CD4-positive, alpha-beta memory T cell (primary cell): ENCODE measurements around the gene SHC2. TPM values are rescaled to one million over a fixed set of nuclear protein-coding genes. Genes with fewer than 3 reads are reported as not detected.

ENCODE experiments used
- CTCF ChIA-PET: fragments of 350-600 bp; sonication (Branson Sonifier 250); formaldehyde crosslinking; loops from one replicate; lab custom pipeline; 2021; ENCODE audit warnings: inconsistent platforms; ENCODE audit not compliant: partially characterized antibody; lab: Charles Lee
- POLR2A ChIA-PET: fragments of 350-600 bp; sonication (Branson Sonifier 250); formaldehyde crosslinking; loops from one replicate; lab custom pipeline; 2021; ENCODE audit not compliant: partially characterized antibody; lab: Charles Lee
- DNase-seq, 5 donors: peaks; one replicate each; pipeline versions ENCODE4 v3.0.0 to v3.0.0-alpha.2; 2020 to 2022; ENCODE audit warnings: mixed read lengths in 1 of 5
- H3K27ac ChIP-seq: one replicate; pipeline ENCODE4 v1.7.0; 2013; ENCODE audit warnings: low read depth, low read length
- H3K27me3 ChIP-seq: 2 replicates; pipeline ENCODE4 v1.7.0; 2013; ENCODE audit warnings: mild to moderate bottlenecking, low read length, moderate library complexity; ENCODE audit not compliant: insufficient read depth
- H3K36me3 ChIP-seq: 2 replicates; pipeline ENCODE4 v1.7.0; 2013; ENCODE audit warnings: mild to moderate bottlenecking, low read length, moderate library complexity; ENCODE audit not compliant: insufficient read depth
- H3K4me1 ChIP-seq: 2 replicates; pipeline ENCODE4 v1.7.0; 2013; ENCODE audit warnings: mild to moderate bottlenecking, low read length, moderate library complexity; ENCODE audit not compliant: insufficient read depth
- H3K4me3 ChIP-seq, 2 donors: one replicate each; pipeline ENCODE4 v1.7.0; 2013; ENCODE audit warnings: low read length in 2 of 2, mild to moderate bottlenecking in 1 of 2
- H3K9me3 ChIP-seq, 2 donors: one replicate each; pipeline ENCODE4 v1.7.0; 2013; ENCODE audit warnings: low read length in 2 of 2, control low read depth in 1 of 2; ENCODE audit not compliant: control insufficient read depth in 1 of 2
- H3K27ac Mint-ChIP-seq, 7 donors: one replicate each; pipeline ENCODE4 v1.8.0; 2020 to 2021; ENCODE audit warnings: mixed read lengths in 7 of 7, mild to moderate bottlenecking in 6 of 7, inconsistent platforms in 3 of 7, moderate library complexity in 3 of 7
- H3K27me3 Mint-ChIP-seq, 2 donors: one replicate each; pipeline ENCODE4 v1.8.0; 2020 to 2021; ENCODE audit warnings: mixed read lengths in 2 of 2
- H3K36me3 Mint-ChIP-seq, 2 donors: one replicate each; pipeline ENCODE4 v1.8.0; 2020 to 2021; ENCODE audit warnings: mixed read lengths in 2 of 2, inconsistent platforms in 1 of 2, mild to moderate bottlenecking in 1 of 2
- H3K4me1 Mint-ChIP-seq, 4 donors: one replicate each; pipeline ENCODE4 v1.8.0; 2020 to 2021; ENCODE audit warnings: mixed read lengths in 4 of 4, mild to moderate bottlenecking in 1 of 4
- H3K4me3 Mint-ChIP-seq, 8 donors: one replicate each; pipeline ENCODE4 v1.8.0; 2020 to 2021; ENCODE audit warnings: mixed read lengths in 8 of 8, mild to moderate bottlenecking in 7 of 8, moderate library complexity in 6 of 8, inconsistent platforms in 3 of 8
- H3K9me3 Mint-ChIP-seq, 8 donors: one replicate each; pipeline ENCODE4 v1.8.0; 2020 to 2021; ENCODE audit warnings: mixed read lengths in 8 of 8, mild to moderate bottlenecking in 5 of 8, inconsistent platforms in 3 of 8, moderate library complexity in 1 of 8
- intact Hi-C: fragments of 100-400 bp; cut with micrococcal nuclease; formaldehyde crosslinking; loops from one replicate; pipeline ENCODE4 v1.15.1; 2023
- polyA plus RNA-seq, 2 donors: library from polyadenylated mRNA; unstranded; fragments of 300-500 nt; fragmentation: Illumina TruSeq; gene quantifications; one replicate each; pipeline ENCODE4 v1.2.3, GENCODE V29; 2021
- total RNA-seq, 2 experiments: library from RNA; stranded (reverse); gene quantifications; one replicate each; pipeline ENCODE4 v1.2.3, GENCODE V29; 2021

Gene SHC2
- total and polyA plus RNA-seq, 4 experiments from 2014 or later, result 0.55 to 0.64 TPM; not detected in 2

DNA sequence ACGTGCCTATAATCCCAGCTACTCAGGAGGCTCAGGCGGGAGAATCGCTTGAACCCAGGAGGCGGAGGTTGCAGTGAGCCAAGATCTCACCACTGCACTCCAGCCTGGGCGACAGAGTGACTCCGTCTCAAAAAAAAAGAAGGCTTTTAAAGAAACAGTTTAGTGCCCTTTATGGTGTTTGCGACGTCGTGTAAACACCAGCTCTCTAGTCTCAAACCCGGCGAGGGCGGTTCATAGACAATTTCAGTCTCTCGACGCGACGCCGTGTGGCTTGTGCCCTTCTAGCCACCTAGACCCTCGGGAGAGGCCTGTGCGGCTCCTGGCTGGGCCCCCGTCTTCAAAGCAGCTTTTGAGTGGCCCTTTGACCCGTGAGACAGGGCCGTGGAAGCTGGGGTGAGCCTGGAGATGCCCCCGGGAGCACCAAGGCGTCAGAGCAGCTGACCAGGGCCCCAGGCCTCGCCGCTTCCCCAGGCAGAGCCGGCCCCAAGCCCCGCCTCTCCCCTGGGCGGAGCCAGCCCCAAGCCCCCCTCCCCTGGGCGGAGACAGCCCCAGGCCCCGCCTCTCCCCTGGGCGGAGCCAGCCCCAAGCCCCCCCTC, 30.4 kb upstream of the SHC2 start:
- no peaks in the 10 kb centered on the region for H3K9me3 ChIP-seq
- H3K27me3 ChIP-seq, result no peaks in the 10 kb centered on the region
- H3K4me1 ChIP-seq, result peaks cover 5% of the 10 kb centered on the region
- no peaks in the 10 kb centered on the region for H3K9me3 Mint-ChIP-seq
- peaks cover 0 to 24% (median 2%) of the 10 kb centered on the region in 4 donors for H3K4me1 Mint-ChIP-seq
- H3K4me3 ChIP-seq, result no peak overlapping the region
- no peak overlapping the region for H3K27ac ChIP-seq
- no peak overlapping the region for H3K27ac Mint-ChIP-seq
- H3K4me3 Mint-ChIP-seq, result no peak overlapping the region
- DNase-seq, result peak in 1 of 5 donors; percentile 40
- ChIA-PET CTCF (interaction anchor here (0.9 to 1.7 kb wide), 2 partner anchors 16 to 19 kb away, joined by 4 to 5 read pairs; no protein-coding TSS in a partner anchor), POLR2A (interaction anchor here (0.6 to 1.2 kb wide), 4 partner anchors 15 to 41 kb away, joined by 3 to 5 read pairs (median 4); partner anchors contain the start of gene CDC34)
- no peaks in the 10 kb centered on the region for H3K36me3 Mint-ChIP-seq
- intact Hi-C loops, result no loop called here
- no peaks in the 10 kb centered on the region for H3K36me3 ChIP-seq
- peaks cover 0 to 1% of the 10 kb centered on the region in 2 donors for H3K27me3 Mint-ChIP-seq

DNA sequence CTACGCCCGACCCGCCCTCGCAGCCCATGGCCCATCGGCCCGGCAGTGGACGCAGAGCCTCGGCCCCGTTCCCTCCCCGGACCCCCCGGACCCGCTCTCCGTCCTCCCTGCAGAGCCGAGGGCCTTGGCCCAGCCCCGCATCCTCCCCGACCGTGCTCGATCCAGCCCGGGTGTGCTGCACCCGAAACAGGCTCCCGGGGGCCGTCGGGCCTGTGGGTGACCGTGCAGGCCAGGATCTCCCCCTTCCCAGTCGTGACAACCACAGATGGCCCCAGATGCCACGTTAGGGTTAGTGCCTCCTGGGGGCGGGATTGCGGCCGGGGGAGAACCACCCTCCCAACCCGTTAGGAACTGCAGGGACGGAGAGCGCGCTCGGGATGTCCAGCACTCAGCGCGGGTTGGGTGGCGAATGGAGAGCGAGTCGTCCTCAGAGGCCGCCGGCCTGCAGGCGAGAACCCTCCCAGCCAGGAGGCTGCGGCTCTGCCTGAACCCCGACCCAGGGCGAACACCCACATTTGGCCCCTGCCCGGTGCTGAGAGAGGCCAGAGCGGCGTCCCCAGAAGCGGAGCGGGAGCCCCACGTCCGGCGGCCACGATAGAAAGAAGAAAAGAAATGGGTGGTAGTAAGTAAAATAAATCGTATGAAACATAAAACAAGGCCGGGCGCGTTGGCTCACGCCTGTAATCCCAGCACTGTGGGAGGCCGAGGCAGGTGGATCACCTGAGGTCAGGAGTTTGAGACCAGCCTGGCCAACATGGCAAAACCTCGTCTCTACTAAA, 28.8 kb upstream of the SHC2 start:
- no peaks in the 10 kb centered on the region for H3K36me3 Mint-ChIP-seq
- POLR2A ChIA-PET, result interaction anchor here (0.8 to 1.7 kb wide), 7 partner anchors 8 to 42 kb away, joined by 3 to 61 read pairs (median 6); partner anchors contain the start of genes CDC34 and TPGS1
- DNase-seq, result no peak
- intact Hi-C loops, result loop anchor here (1.0 kb wide), 1 partner anchor 18 kb away; the partner anchor contains the start of gene TPGS1
- peak overlapping the region in 1 of 2 donors; percentile 77 for H3K4me3 ChIP-seq
- H3K27me3 ChIP-seq, result no peaks in the 10 kb centered on the region
- no peaks in the 10 kb centered on the region for H3K36me3 ChIP-seq
- H3K27ac Mint-ChIP-seq, result peak overlapping the region in 4 of 7 donors; percentile 17 to 80 (median 52)
- no peaks in the 10 kb centered on the region for H3K9me3 ChIP-seq
- peaks cover 5% of the 10 kb centered on the region for H3K4me1 ChIP-seq
- H3K4me3 Mint-ChIP-seq, result peak overlapping the region; percentile 63 to 80 (median 74)
- H3K27me3 Mint-ChIP-seq, result peaks cover 1 to 6% of the 10 kb centered on the region in 2 donors
- H3K4me1 Mint-ChIP-seq, result peaks cover 0 to 24% (median 2%) of the 10 kb centered on the region in 4 donors
- CTCF ChIA-PET, result interaction anchor here (1.1 to 3.1 kb wide), 3 partner anchors 17 to 21 kb away, joined by 5 to 30 read pairs (median 18); partner anchors contain the start of gene TPGS1
- H3K27ac ChIP-seq, result peak overlapping the region; percentile 79
- H3K9me3 Mint-ChIP-seq, result no peaks in the 10 kb centered on the region

DNA sequence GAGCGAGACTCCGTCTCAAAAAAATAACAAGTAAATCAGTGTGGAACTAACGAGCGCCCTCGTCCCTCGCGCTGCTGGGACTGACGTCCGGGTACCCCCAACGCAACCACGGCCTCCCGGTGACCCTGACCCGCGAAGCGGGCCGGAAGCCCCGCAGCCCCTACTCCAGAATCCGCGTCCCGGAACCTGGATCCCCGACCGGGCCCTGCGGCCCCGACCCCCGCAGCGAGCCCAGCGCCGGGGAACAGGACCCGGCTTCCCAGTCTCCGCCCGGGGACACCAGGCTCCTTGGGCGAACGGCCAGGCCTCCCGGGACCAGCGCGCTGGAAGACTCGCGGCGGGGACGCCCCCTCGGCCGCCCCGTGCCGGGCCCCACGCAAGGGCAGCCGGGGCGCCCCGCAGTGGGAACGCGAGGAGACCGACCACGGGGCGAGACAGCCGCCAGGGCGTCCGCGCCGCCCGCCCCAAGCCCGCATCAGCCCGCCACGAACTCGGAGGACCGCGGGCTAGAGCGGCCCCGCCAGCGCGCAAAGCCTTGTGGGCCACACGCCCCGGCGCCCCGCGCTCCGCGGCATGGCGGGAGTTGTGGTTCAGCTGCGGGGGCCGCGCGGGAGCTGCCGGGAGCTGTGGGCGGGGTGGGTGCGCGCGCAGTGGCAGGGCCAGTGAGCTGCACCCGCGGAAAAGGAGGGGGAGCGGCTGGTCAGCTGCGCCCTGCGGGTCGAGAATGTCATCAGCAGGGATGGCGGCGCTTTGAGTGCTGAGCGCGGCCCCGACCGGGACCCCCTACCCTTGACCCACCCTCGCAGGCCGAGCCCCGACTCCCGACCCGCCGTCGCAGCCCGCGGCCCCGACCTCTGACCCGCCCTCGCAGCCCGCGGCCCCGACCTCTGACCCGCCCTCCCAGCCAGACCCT, 27.9 kb upstream of the SHC2 start:
- H3K36me3 Mint-ChIP-seq, result no peaks in the 10 kb centered on the region
- Histone ChIP-seq H3K4me1 (peaks cover 5% of the 10 kb centered on the region), H3K27me3 (no peaks in the 10 kb centered on the region), H3K4me3 (peak overlapping the region in 1 of 2 donors; percentile 77), H3K36me3 (no peaks in the 10 kb centered on the region), H3K27ac (peak overlapping the region; percentile 79), H3K9me3 (no peaks in the 10 kb centered on the region)
- peaks cover 0 to 1% (median 0%) of the 10 kb centered on the region in 8 donors for H3K9me3 Mint-ChIP-seq
- intact Hi-C loops, result loop anchor here (1.0 kb wide), 1 partner anchor 19 kb away; the partner anchor contains the start of gene TPGS1
- peaks cover 4 to 6% of the 10 kb centered on the region in 2 donors for H3K27me3 Mint-ChIP-seq
- H3K4me1 Mint-ChIP-seq, result peaks cover 0 to 24% (median 2%) of the 10 kb centered on the region in 4 donors
- H3K4me3 Mint-ChIP-seq, result peak overlapping the region; percentile 68 to 91 (median 82)
- ChIA-PET POLR2A (interaction anchor here (0.8 to 1.7 kb wide), 7 partner anchors 9 to 43 kb away, joined by 3 to 61 read pairs (median 6); partner anchors contain the start of genes CDC34 and TPGS1), CTCF (interaction anchor here (1.1 to 3.1 kb wide), 2 partner anchors 18 to 22 kb away, joined by 18 to 30 read pairs; partner anchors contain the start of gene TPGS1)
- peak overlapping the region; percentile 24 to 91 (median 80) for H3K27ac Mint-ChIP-seq
- peak; percentile 89 to 92 (median 91) for DNase-seq

DNA sequence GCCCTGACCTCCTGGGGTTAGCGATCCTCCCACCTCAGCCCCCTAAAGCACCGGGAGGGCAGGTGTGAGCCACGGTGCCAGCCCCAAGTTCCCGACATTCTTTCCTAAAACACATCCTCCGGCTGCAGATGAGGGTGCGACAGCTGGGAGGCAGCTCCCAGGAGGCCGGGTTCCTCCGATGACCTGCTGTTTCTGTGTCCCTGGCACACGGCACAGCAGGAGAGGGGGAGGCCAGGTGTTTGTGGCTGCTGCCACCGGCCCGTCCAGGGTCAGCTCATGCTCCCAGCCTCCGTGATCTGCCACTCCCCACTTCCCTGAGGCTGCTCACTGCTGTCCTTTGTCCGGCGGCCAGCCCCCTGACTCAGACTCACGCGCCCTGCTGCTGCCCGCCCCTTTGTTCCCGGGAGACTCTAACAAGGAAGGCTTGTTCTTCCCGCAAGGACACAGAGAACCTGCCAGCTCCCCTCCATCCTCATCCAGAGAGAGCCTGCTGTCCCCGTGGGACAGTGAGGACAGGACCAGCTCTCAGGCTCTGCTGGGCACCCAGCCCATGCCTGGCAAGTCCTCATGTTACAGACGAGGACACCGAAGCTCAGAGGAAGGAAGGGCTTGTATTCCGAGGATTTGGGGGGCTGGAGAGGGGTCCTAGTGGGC, 24.9 kb upstream of the SHC2 start:
- H3K27me3 Mint-ChIP-seq, result peaks cover 4 to 6% of the 10 kb centered on the region in 2 donors
- no peak overlapping the region for H3K4me3 ChIP-seq
- peaks cover 0 to 28% (median 2%) of the 10 kb centered on the region in 4 donors for H3K4me1 Mint-ChIP-seq
- H3K36me3 ChIP-seq, result no peaks in the 10 kb centered on the region
- H3K9me3 Mint-ChIP-seq, result peaks cover 0 to 10% (median 3%) of the 10 kb centered on the region in 8 donors
- no peak overlapping the region for H3K27ac ChIP-seq
- H3K27me3 ChIP-seq, result no peaks in the 10 kb centered on the region
- H3K4me1 ChIP-seq, result peaks cover 5% of the 10 kb centered on the region
- no peak overlapping the region for H3K4me3 Mint-ChIP-seq
- intact Hi-C loops, result no loop called here
- no peaks in the 10 kb centered on the region for H3K9me3 ChIP-seq
- ChIA-PET POLR2A (interaction anchor here (1.2 kb wide), 1 partner anchor 21 kb away, joined by 4 read pairs; no protein-coding TSS in a partner anchor), CTCF (interaction anchor here (1.1 kb wide), 1 partner anchor 25 kb away, joined by 5 read pairs; no protein-coding TSS in a partner anchor)
- peak overlapping the region in 1 of 7 donors; percentile 62 for H3K27ac Mint-ChIP-seq
- no peak for DNase-seq
- no peaks in the 10 kb centered on the region for H3K36me3 Mint-ChIP-seq

DNA sequence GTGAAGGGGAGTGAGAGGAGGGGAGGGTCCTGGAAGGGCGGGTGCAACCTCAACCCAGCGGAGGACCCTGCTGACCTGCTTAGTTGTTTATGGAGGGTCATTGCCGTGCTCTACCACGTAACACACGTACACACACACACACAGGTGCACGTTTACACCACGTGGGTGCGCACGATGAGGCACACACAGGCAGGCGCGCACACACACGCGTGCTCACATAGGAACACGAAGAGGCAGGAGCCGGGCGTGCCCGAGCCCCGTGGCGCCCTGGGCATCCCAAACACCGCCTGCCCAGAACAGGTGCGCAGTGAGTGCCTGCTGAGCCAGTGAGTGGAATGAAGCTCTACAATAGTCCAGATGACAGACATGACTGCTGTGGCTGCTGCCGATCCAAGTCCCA, 24.2 kb upstream of the SHC2 start:
- no peak overlapping the region for H3K27ac ChIP-seq
- Mint-ChIP-seq H3K4me1 (peaks cover 3 to 25% (median 7%) of the 10 kb centered on the region in 4 donors), H3K27ac (peak overlapping the region in 1 of 7 donors; percentile 29), H3K36me3 (no peaks in the 10 kb centered on the region), H3K9me3 (peaks cover 0 to 15% (median 7%) of the 10 kb centered on the region in 8 donors), H3K4me3 (peak overlapping the region in 1 of 8 donors; percentile 13), H3K27me3 (peaks cover 4 to 6% of the 10 kb centered on the region in 2 donors)
- no peaks in the 10 kb centered on the region for H3K36me3 ChIP-seq
- H3K4me1 ChIP-seq, result peaks cover 5% of the 10 kb centered on the region
- H3K27me3 ChIP-seq, result no peaks in the 10 kb centered on the region
- CTCF ChIA-PET, result interaction anchor here (1.1 kb wide), 1 partner anchor 26 kb away, joined by 5 read pairs; no protein-coding TSS in a partner anchor
- no peak overlapping the region for H3K4me3 ChIP-seq
- DNase-seq, result no peak
- H3K9me3 ChIP-seq, result no peaks in the 10 kb centered on the region
- POLR2A ChIA-PET, result interaction anchor here (1.2 kb wide), 1 partner anchor 21 kb away, joined by 4 read pairs; no protein-coding TSS in a partner anchor
- intact Hi-C loops, result no loop called here

DNA sequence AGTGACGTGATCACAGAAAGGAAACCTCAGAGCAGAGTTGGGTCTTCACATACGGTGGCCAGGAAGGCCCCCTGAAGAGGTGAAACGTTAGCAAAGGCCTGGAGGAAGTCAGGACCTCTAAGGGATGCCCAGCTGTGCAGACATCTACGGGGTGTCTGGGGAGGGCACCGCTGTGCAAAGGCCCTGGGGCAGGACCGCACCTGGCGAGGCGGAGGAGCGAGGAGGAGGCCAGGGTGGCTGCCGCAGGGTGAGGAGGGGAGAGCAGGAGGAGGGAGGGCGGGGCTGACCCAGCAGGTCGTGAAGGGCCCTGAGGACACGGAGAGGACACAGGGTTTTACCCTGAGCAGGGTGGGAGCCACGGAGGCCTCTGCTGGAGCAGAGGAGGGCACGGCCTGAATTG, 23.7 kb upstream of the SHC2 start:
- Mint-ChIP-seq H3K9me3 (peaks cover 0 to 18% (median 11%) of the 10 kb centered on the region in 8 donors), H3K27me3 (peaks cover 4 to 6% of the 10 kb centered on the region in 2 donors), H3K27ac (no peak overlapping the region), H3K4me1 (peaks cover 5 to 24% (median 10%) of the 10 kb centered on the region in 4 donors), H3K4me3 (no peak overlapping the region), H3K36me3 (peaks cover 0 to 2% of the 10 kb centered on the region in 2 donors)
- intact Hi-C loops, result no loop called here
- no peak for DNase-seq
- no peak overlapping the region for H3K4me3 ChIP-seq
- peaks cover 5% of the 10 kb centered on the region for H3K4me1 ChIP-seq
- H3K27ac ChIP-seq, result no peak overlapping the region
- H3K36me3 ChIP-seq, result no peaks in the 10 kb centered on the region
- H3K9me3 ChIP-seq, result no peaks in the 10 kb centered on the region
- no peaks in the 10 kb centered on the region for H3K27me3 ChIP-seq
- ChIA-PET POLR2A (no interaction called here), CTCF (interaction anchor here (1.6 kb wide), 1 partner anchor 22 kb away, joined by 4 read pairs; the partner anchor contains the start of gene TPGS1)
